T-cell (primary cell): Measurements from ENCODE around the gene NOC3L. TPM values are rescaled to one million over a fixed set of nuclear protein-coding genes. Genes with fewer than 3 reads are reported as not detected.

Experiments
- ATAC-seq, 4 experiments: fragments of 200-7000 bp in 3 of 4; fragments of 150-1000 bp in 1 of 4; cut with Tn5 transposase; replicated peaks in 1 of 4; 1 replicate in 3 of 4; 2 replicates in 1 of 4; pipeline ENCODE4 v1.10.0; 2021; ENCODE audit warnings: moderate library complexity in 3 of 4, mild to moderate bottlenecking in 2 of 4, moderate number of reproducible peaks in 1 of 4
- CTCF ChIA-PET, 2 donors: fragments of 300-600 bp; sonication (Branson Sonifier 250); formaldehyde crosslinking; loops; one replicate each; lab custom pipeline; 2022; ENCODE audit warnings: antibody characterized with exemption in 2 of 2; lab: Charles Lee
- POLR2A ChIA-PET, 2 donors: fragments of 300-600 bp; sonication (Branson Sonifier 250); formaldehyde crosslinking; loops; one replicate each; lab custom pipeline; 2022; ENCODE audit warnings: antibody characterized with exemption in 2 of 2; lab: Charles Lee
- DNase-seq, 35 experiments: peaks; one replicate each; pipeline versions ENCODE4 v3.0.0 to v3.0.0-alpha.2; 2013 to 2023
- H3K27ac ChIP-seq: one replicate; pipeline ENCODE4 v1.5.1; 2013; ENCODE audit warnings: low read length
- H3K27me3 ChIP-seq, 2 experiments: replicated peaks in 1 of 2; 1 replicate in 1 of 2; 2 replicates in 1 of 2; pipeline versions ENCODE4 v1.6.1 to v1.7.0; 2013; ENCODE audit warnings: low read length in 1 of 2, mixed read lengths in 1 of 2; ENCODE audit not compliant: control insufficient read depth in 2 of 2, insufficient read depth in 2 of 2; ENCODE audit errors: extremely low read depth in 1 of 2
- H3K36me3 ChIP-seq, 2 donors: 1 replicate in 1 of 2; 2 replicates in 1 of 2; pipeline versions ENCODE4 v1.6.1 to v1.7.0; 2013; ENCODE audit warnings: low read length in 1 of 2; ENCODE audit not compliant: control insufficient read depth in 2 of 2, insufficient read depth in 1 of 2; ENCODE audit errors: extremely low read depth in 1 of 2
- H3K4me1 ChIP-seq, 2 experiments: 1 replicate in 1 of 2; 2 replicates in 1 of 2; pipeline versions ENCODE4 v1.6.1 to v1.7.0; 2013; ENCODE audit warnings: low read length in 2 of 2, mixed read lengths in 1 of 2; ENCODE audit not compliant: insufficient read depth in 2 of 2, control insufficient read depth in 1 of 2; ENCODE audit errors: extremely low read depth in 1 of 2
- H3K4me3 ChIP-seq, 2 donors: 1 replicate in 1 of 2; 2 replicates in 1 of 2; pipeline versions ENCODE4 v1.5.1 to v1.7.0; 2013; ENCODE audit warnings: mild to moderate bottlenecking in 2 of 2, low read length in 1 of 2, moderate library complexity in 1 of 2; ENCODE audit not compliant: control insufficient read depth in 1 of 2; ENCODE audit errors: extremely low read depth in 1 of 2
- H3K9me3 ChIP-seq: 2 replicates; pipeline ENCODE4 v1.7.0; 2013
- H3K27ac Mint-ChIP-seq, 2 donors: one replicate each; pipeline ENCODE4 v1.8.0; 2020 to 2021; ENCODE audit warnings: mild to moderate bottlenecking in 2 of 2, mixed read lengths in 2 of 2
- H3K27me3 Mint-ChIP-seq, 2 donors: one replicate each; pipeline ENCODE4 v1.8.0; 2021 to 2022; ENCODE audit warnings: mixed read lengths in 2 of 2
- H3K36me3 Mint-ChIP-seq: one replicate; pipeline ENCODE4 v1.8.0; 2021; ENCODE audit warnings: mixed read lengths
- H3K4me1 Mint-ChIP-seq, 3 donors: one replicate each; pipeline ENCODE4 v1.8.0; 2020 to 2022; ENCODE audit warnings: mixed read lengths in 3 of 3, mild to moderate bottlenecking in 1 of 3
- H3K4me3 Mint-ChIP-seq, 3 donors: one replicate each; pipeline ENCODE4 v1.8.0; 2020 to 2022; ENCODE audit warnings: mild to moderate bottlenecking in 3 of 3, mixed read lengths in 3 of 3, moderate library complexity in 3 of 3
- H3K9me3 Mint-ChIP-seq, 3 donors: one replicate each; pipeline ENCODE4 v1.8.0; 2020 to 2022; ENCODE audit warnings: mixed read lengths in 3 of 3
- WGBS: methylation state at CpG from one replicate; pipeline ENCODE4 v1.1.5; 2013; ENCODE audit warnings: missing lambda C conversion rate; ENCODE audit not compliant: insufficient coverage; 5-methylcytosine and 5-hydroxymethylcytosine counted together
- total RNA-seq, 35 experiments: library from RNA in 6 of 35; stranded (reverse) in 6 of 35; fragments of 120-200 nt in 1 of 35; gene quantifications; one replicate each; pipeline versions ENCODE4 v1.2.1 to v1.2.4 and lab custom pipeline; 2013 to 2026

The NOC3L gene
- total RNA-seq, 5 donors from 2014 or later (not counting 1 experiment from before 2014, with no cell fraction given) = 16.8 to 27.5 (median 19.6) TPM

- Mint-ChIP-seq H3K36me3 (no peaks in the 10 kb centered on the region), H3K4me3 (no peak overlapping the region), H3K27me3 (peaks cover 36 to 45% of the 10 kb centered on the region in 2 donors), H3K4me1 (peaks cover 0 to under 1% (median under 1%) of the 10 kb centered on the region in 3 donors), H3K27ac (no peak overlapping the region), H3K9me3 (no peaks in the 10 kb centered on the region)
- ChIA-PET CTCF (no interaction called here), POLR2A (no interaction called here)
- H3K9me3 ChIP-seq = no peaks in the 10 kb centered on the region
- DNase-seq = no peak
- ATAC-seq = no peak
- H3K27ac ChIP-seq = no peak overlapping the region
- no peaks in the 10 kb centered on the region for H3K4me1 ChIP-seq
- H3K4me3 ChIP-seq = no peak overlapping the region
- peaks cover 11 to 30% of the 10 kb centered on the region in 2 experiments for H3K27me3 ChIP-seq
- no CpG with 5 or more reads among the region's 1 CpG for WGBS
- no peaks in the 10 kb centered on the region for H3K36me3 ChIP-seq
These were observed 69.4 kb downstream of the NOC3L start for GRCh38 chr10:94293354-94293753.

GRCh38 chr10:94292434-94293090, 70.2 kb downstream of the NOC3L start:
- Histone ChIP-seq H3K36me3 (no peaks in the 10 kb centered on the region), H3K9me3 (no peaks in the 10 kb centered on the region), H3K27me3 (peaks cover 11 to 28% of the 10 kb centered on the region in 2 experiments), H3K4me1 (no peaks in the 10 kb centered on the region), H3K4me3 (no peak overlapping the region), H3K27ac (no peak overlapping the region)
- Mint-ChIP-seq H3K4me3 (no peak overlapping the region), H3K27ac (no peak overlapping the region), H3K36me3 (no peaks in the 10 kb centered on the region), H3K9me3 (no peaks in the 10 kb centered on the region), H3K27me3 (peaks cover 34 to 45% of the 10 kb centered on the region in 2 donors), H3K4me1 (no peaks in the 10 kb centered on the region)
- POLR2A ChIA-PET = no interaction called here
- DNase-seq (no peak), ATAC-seq (no peak)
- WGBS = no CpG with 5 or more reads among the region's 2 CpGs
- CTCF ChIA-PET = interaction anchor here in 1 of 2 donors (0.5 kb wide), 1 partner anchor 28 kb away, joined by 3 read pairs; no protein-coding TSS in a partner anchor

- no peaks in the 10 kb centered on the region for H3K9me3 ChIP-seq
- Mint-ChIP-seq H3K27me3 (peaks cover 34% of the 10 kb centered on the region in 2 donors), H3K27ac (no peak overlapping the region), H3K4me3 (no peak overlapping the region), H3K9me3 (no peaks in the 10 kb centered on the region), H3K4me1 (no peaks in the 10 kb centered on the region), H3K36me3 (no peaks in the 10 kb centered on the region)
- ATAC-seq (no peak), DNase-seq (no peak)
- CTCF ChIA-PET = interaction anchor here in 1 of 2 donors (0.8 kb wide), 1 partner anchor 155 kb away, joined by 7 read pairs; no protein-coding TSS in a partner anchor
- H3K4me1 ChIP-seq = no peaks in the 10 kb centered on the region
- H3K4me3 ChIP-seq = no peak overlapping the region
- 92% methylated on average over 2 of the region's 2 CpGs for WGBS
- POLR2A ChIA-PET = no interaction called here
- peaks cover 11 to 16% of the 10 kb centered on the region in 2 experiments for H3K27me3 ChIP-seq
- no peak overlapping the region for H3K27ac ChIP-seq
- H3K36me3 ChIP-seq = no peaks in the 10 kb centered on the region
These were observed 74.2 kb downstream of the NOC3L start for GRCh38 chr10:94288361-94289101.

- no CpG with 5 or more reads among the region's 3 CpGs for WGBS
- H3K27me3 Mint-ChIP-seq = peaks cover 24 to 29% of the 10 kb centered on the region in 2 donors
- Histone ChIP-seq H3K9me3 (no peaks in the 10 kb centered on the region), H3K27ac (no peak overlapping the region), H3K4me3 (no peak overlapping the region), H3K4me1 (no peaks in the 10 kb centered on the region), H3K27me3 (peaks cover 8 to 13% of the 10 kb centered on the region in 2 experiments), H3K36me3 (no peaks in the 10 kb centered on the region)
- H3K4me1 Mint-ChIP-seq = no peaks in the 10 kb centered on the region
- POLR2A ChIA-PET = no interaction called here
- H3K36me3 Mint-ChIP-seq = no peaks in the 10 kb centered on the region
- ATAC-seq (no peak), DNase-seq (no peak)
- no peak overlapping the region for H3K27ac Mint-ChIP-seq
- H3K9me3 Mint-ChIP-seq = no peaks in the 10 kb centered on the region
- no peak overlapping the region for H3K4me3 Mint-ChIP-seq
- CTCF ChIA-PET = interaction anchor here (0.5 to 1.1 kb wide), 4 partner anchors 9 to 157 kb away, joined by 3 to 7 read pairs (median 4); no protein-coding TSS in a partner anchor
These were observed 75.4 kb downstream of the NOC3L start for GRCh38 chr10:94287336-94287735.

DNA sequence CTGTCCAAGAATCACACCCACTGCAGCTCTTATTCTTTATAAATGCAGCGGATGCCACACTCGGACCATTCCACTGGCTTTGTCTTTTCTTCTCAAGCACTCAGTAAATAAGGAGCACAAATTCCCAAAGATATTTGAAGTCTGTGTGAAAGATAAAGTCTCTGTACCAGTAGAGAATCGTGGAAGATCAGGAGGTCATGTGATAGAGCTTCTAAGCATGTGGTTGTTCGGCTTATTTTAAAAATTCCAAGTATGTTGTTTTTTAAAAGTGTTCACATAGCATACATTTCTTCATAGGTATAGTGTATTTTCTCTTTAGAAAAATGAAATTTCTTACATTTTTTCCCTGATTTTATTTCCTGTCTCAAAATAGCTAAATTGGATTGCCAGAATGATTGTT, 75.8 kb downstream of the NOC3L start:
- H3K4me1 ChIP-seq = no peaks in the 10 kb centered on the region
- no CpG with 5 or more reads among the region's 4 CpGs for WGBS
- CTCF ChIA-PET = interaction anchor here (0.7 to 1.1 kb wide), 2 partner anchors 9 to 33 kb away, joined by 4 to 5 read pairs; no protein-coding TSS in a partner anchor
- H3K4me3 ChIP-seq = no peak overlapping the region
- H3K9me3 ChIP-seq = no peaks in the 10 kb centered on the region
- Mint-ChIP-seq H3K9me3 (no peaks in the 10 kb centered on the region), H3K27ac (no peak overlapping the region), H3K36me3 (no peaks in the 10 kb centered on the region), H3K4me3 (no peak overlapping the region), H3K4me1 (no peaks in the 10 kb centered on the region), H3K27me3 (peaks cover 19 to 28% of the 10 kb centered on the region in 2 donors)
- peaks cover 8 to 13% of the 10 kb centered on the region in 2 experiments for H3K27me3 ChIP-seq
- no peak for ATAC-seq
- H3K36me3 ChIP-seq = no peaks in the 10 kb centered on the region
- no peak for DNase-seq
- POLR2A ChIA-PET = no interaction called here
- H3K27ac ChIP-seq = no peak overlapping the region

GRCh38 chr10:94285271-94285670, 77.5 kb downstream of the NOC3L start:
- no peak overlapping the region for H3K4me3 Mint-ChIP-seq
- H3K27ac Mint-ChIP-seq = no peak overlapping the region
- ChIA-PET POLR2A (interaction anchor here in 1 of 2 donors (0.6 kb wide), 1 partner anchor 917 kb away, joined by 4 read pairs; no protein-coding TSS in a partner anchor), CTCF (interaction anchor here in 1 of 2 donors (1.2 kb wide), 1 partner anchor 34 kb away, joined by 9 read pairs; no protein-coding TSS in a partner anchor)
- WGBS = 93% methylated on average over 4 of the region's 7 CpGs
- DNase-seq = no peak
- Histone ChIP-seq H3K27me3 (peaks cover 8 to 13% of the 10 kb centered on the region in 2 experiments), H3K36me3 (no peaks in the 10 kb centered on the region), H3K27ac (no peak overlapping the region), H3K9me3 (no peaks in the 10 kb centered on the region), H3K4me3 (no peak overlapping the region), H3K4me1 (no peaks in the 10 kb centered on the region)
- ATAC-seq = no peak
- peaks cover 0 to 2% (median under 1%) of the 10 kb centered on the region in 3 donors for H3K4me1 Mint-ChIP-seq
- no peaks in the 10 kb centered on the region for H3K36me3 Mint-ChIP-seq
- H3K27me3 Mint-ChIP-seq = peaks cover 14 to 25% of the 10 kb centered on the region in 2 donors
- no peaks in the 10 kb centered on the region for H3K9me3 Mint-ChIP-seq
